Stimulated activated naive B cell treated with anti-CD40 and anti-IgM and Interleukin-4, amounts not matched to agents 10 μg/mL and 1 μg/mL and 100 μg/mL, for 72 hours (primary cell): Measurements from ENCODE around the gene TMEM100.

Experiments used
- ATAC-seq, 2 donors: fragments of 150-1000 bp; cut with Tn5 transposase; replicated peaks; 2 replicates each; pipeline ENCODE4 v1.10.0; 2021; ENCODE audit warnings: moderate library complexity in 1 of 2
- DNase-seq: peaks from one replicate; pipeline ENCODE4 v3.0.0; 2021
- H3K27ac Mint-ChIP-seq: one replicate; pipeline ENCODE4 v1.8.0; 2022; ENCODE audit warnings: mild to moderate bottlenecking, mixed read lengths
- H3K27me3 Mint-ChIP-seq, 2 donors: one replicate each; pipeline ENCODE4 v1.8.0; 2022; ENCODE audit warnings: mixed read lengths in 2 of 2
- H3K36me3 Mint-ChIP-seq, 2 donors: one replicate each; pipeline ENCODE4 v1.8.0; 2022; ENCODE audit warnings: mixed read lengths in 2 of 2, mild to moderate bottlenecking in 1 of 2
- H3K4me1 Mint-ChIP-seq, 2 donors: one replicate each; pipeline ENCODE4 v1.8.0; 2022; ENCODE audit warnings: mixed read lengths in 2 of 2, mild to moderate bottlenecking in 1 of 2
- H3K4me3 Mint-ChIP-seq, 2 donors: one replicate each; pipeline ENCODE4 v1.8.0; 2022; ENCODE audit warnings: mild to moderate bottlenecking in 2 of 2, mixed read lengths in 2 of 2, moderate library complexity in 1 of 2
- H3K9me3 Mint-ChIP-seq, 2 donors: one replicate each; pipeline ENCODE4 v1.8.0; 2022; ENCODE audit warnings: mixed read lengths in 2 of 2, mild to moderate bottlenecking in 1 of 2

The TMEM100 gene

DNA sequence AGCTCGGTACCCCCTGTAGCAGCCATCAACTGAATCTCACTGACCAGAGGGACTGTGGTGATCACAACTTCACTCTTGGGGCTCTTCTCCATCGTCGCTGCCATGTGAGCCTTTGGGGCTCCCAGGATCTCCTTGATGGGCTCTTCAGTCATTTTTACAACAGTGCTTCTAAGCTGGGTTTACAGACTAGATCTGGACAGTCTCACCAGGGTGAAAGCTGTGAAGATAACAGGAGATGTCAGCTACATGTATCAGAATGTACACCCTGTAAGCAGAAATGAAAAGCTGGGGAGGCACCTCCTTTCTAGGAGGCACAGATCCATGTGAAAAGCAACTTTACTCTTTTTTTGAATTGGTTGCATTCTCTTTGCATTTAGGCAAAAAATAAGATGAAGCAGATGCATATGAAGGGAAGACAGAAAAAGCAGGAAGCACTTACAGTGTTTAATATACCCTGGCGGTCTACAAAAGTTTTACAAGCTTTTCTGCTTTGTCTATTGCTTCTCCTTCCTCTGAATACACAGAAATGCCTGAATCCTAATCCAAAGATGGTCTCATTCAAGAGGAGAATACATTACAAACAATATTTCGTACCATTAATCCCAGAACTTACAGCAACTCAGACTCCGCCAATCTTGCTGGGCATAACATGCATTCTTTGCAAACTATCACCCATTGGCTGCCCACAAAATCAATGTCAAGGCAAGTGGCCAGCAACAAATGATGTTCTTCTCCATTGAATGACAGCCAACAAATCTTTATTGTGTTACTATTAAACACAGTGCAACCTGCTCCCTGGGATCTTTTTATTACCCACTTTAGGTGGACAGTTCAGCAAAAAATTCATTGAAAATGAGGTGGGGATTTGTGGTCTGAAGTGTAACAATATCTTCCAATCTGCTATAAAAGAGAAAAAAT is 1.5 kb downstream of the TMEM100 start:
- no peak for DNase-seq
- Mint-ChIP-seq H3K27ac (no peak overlapping the region), H3K9me3 (no peaks in the 10 kb centered on the region), H3K36me3 (no peaks in the 10 kb centered on the region), H3K4me1 (peaks cover 5 to 14% of the 10 kb centered on the region in 2 donors), H3K27me3 (peaks cover 23 to 34% of the 10 kb centered on the region in 2 donors), H3K4me3 (no peak overlapping the region)
- ATAC-seq = no peak

DNA sequence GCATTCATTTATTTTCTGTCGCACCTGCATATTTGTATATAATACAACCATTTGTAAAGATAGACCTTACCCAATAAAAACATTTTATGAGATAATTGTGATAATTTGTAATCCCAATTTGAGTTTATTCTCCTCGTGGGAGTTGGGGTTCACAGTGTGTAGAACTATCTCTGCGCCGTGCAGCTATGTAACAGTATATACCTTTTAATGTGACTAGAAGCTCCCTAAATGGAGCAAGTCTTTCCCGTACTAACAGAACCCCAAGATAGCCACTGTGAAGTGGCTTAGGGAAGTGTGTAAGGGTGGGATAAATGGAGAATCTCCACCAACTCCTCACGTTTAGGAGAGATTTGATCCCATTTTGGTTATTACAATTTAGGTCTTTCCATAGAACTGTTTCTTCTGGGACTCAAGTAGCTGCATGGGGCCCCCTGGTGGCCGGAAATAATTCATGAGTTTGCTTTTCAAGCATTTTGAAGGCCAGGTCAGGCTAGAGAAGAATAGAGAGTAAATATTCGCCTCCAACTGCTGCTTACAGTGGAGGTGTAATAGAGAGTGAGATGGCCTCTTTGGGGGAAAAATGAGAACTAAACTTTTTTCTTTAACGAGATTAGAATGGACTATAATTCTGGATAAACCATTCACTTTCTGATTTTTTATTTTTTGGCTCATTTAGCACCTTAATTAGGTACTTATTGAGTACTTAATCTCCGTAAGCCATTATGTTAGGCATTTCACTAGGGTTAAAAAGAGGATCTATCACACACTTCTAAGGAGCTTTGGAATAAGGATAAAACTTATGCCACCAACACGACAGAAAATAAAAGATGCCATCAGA is 4.5 kb downstream of the TMEM100 start:
- DNase-seq (peak; percentile 40), ATAC-seq (peak; percentile 45 to 54)
- Mint-ChIP-seq H3K27ac (no peak overlapping the region), H3K27me3 (peaks cover 18 to 21% of the 10 kb centered on the region in 2 donors), H3K9me3 (no peaks in the 10 kb centered on the region), H3K36me3 (no peaks in the 10 kb centered on the region), H3K4me1 (peaks cover 4 to 7% of the 10 kb centered on the region in 2 donors), H3K4me3 (no peak overlapping the region)

GRCh38 chr17:55717432-55717831 is 5.2 kb downstream of the TMEM100 start:
- Mint-ChIP-seq H3K36me3 (no peaks in the 10 kb centered on the region), H3K27me3 (peaks cover 11 to 14% of the 10 kb centered on the region in 2 donors), H3K4me1 (peaks cover 0 to under 1% of the 10 kb centered on the region in 2 donors), H3K27ac (no peak overlapping the region), H3K4me3 (no peak overlapping the region), H3K9me3 (no peaks in the 10 kb centered on the region)
- ATAC-seq (no peak), DNase-seq (no peak)

GRCh38 chr17:55710829-55711496 is 11.7 kb downstream of the TMEM100 start:
- ATAC-seq = no peak
- no peaks in the 10 kb centered on the region for H3K4me1 Mint-ChIP-seq
- no peak overlapping the region for H3K4me3 Mint-ChIP-seq
- no peaks in the 10 kb centered on the region for H3K9me3 Mint-ChIP-seq
- DNase-seq = no peak
- H3K27ac Mint-ChIP-seq = no peak overlapping the region
- H3K36me3 Mint-ChIP-seq = no peaks in the 10 kb centered on the region
- H3K27me3 Mint-ChIP-seq = peaks cover 12 to 14% of the 10 kb centered on the region in 2 donors

DNA sequence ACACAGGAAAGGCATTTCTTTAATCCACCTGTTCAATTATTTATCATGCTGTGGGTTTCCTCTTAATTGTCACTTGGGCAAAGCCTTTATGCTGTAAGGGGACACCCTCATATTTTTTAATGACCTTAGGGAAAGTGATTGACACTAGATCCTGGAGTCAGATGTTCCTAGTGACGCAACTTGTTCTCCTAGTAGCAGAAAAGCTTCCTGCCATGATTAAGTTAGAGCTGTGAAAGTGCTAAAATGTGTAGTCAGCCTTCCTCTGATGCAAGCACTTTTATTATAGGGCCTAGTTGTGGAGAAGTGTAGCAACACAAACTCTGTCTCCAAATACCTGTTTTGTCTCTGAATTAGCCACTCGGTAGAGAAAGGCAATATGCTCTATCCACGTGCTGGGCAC is 12.3 kb downstream of the TMEM100 start:
- Mint-ChIP-seq H3K27me3 (peaks cover 14 to 15% of the 10 kb centered on the region in 2 donors), H3K36me3 (no peaks in the 10 kb centered on the region), H3K9me3 (no peaks in the 10 kb centered on the region), H3K4me3 (no peak overlapping the region), H3K4me1 (no peaks in the 10 kb centered on the region), H3K27ac (no peak overlapping the region)
- no peak for ATAC-seq
- DNase-seq = no peak

DNA sequence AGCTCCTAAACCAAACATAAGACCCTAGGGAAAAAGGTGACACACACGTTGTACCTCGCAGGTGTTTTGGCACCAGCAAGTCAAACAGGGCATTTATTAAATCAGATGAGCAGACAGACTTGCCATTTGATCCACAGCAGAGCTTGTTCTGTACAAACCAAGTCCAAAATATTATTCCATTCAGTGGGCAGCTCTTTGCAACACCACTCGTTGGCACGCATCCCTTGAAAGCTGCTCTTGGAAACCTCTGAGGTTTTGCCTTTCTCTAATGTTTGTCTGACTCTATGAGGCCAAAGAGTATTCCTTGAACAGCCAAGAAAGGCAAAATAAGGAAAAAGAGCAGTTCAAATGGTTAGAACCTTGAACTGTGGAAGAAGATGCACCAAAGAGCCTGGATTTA is 12.7 kb downstream of the TMEM100 start:
- no peak overlapping the region for H3K4me3 Mint-ChIP-seq
- no peak for DNase-seq
- no peak for ATAC-seq

GRCh38 chr17:55709440-55709839 is 13.2 kb downstream of the TMEM100 start:
- H3K36me3 Mint-ChIP-seq = no peaks in the 10 kb centered on the region
- peaks cover 18 to 19% of the 10 kb centered on the region in 2 donors for H3K27me3 Mint-ChIP-seq
- DNase-seq = no peak
- H3K27ac Mint-ChIP-seq = no peak overlapping the region
- H3K4me1 Mint-ChIP-seq = no peaks in the 10 kb centered on the region
- no peak for ATAC-seq
- no peaks in the 10 kb centered on the region for H3K9me3 Mint-ChIP-seq
- H3K4me3 Mint-ChIP-seq = no peak overlapping the region

More for the DNA sequence above, 12.7 kb downstream of the TMEM100 start:
- Mint-ChIP-seq H3K27ac (no peak overlapping the region), H3K27me3 (peaks cover 14 to 15% of the 10 kb centered on the region in 2 donors), H3K36me3 (no peaks in the 10 kb centered on the region), H3K9me3 (no peaks in the 10 kb centered on the region), H3K4me1 (no peaks in the 10 kb centered on the region)

DNA sequence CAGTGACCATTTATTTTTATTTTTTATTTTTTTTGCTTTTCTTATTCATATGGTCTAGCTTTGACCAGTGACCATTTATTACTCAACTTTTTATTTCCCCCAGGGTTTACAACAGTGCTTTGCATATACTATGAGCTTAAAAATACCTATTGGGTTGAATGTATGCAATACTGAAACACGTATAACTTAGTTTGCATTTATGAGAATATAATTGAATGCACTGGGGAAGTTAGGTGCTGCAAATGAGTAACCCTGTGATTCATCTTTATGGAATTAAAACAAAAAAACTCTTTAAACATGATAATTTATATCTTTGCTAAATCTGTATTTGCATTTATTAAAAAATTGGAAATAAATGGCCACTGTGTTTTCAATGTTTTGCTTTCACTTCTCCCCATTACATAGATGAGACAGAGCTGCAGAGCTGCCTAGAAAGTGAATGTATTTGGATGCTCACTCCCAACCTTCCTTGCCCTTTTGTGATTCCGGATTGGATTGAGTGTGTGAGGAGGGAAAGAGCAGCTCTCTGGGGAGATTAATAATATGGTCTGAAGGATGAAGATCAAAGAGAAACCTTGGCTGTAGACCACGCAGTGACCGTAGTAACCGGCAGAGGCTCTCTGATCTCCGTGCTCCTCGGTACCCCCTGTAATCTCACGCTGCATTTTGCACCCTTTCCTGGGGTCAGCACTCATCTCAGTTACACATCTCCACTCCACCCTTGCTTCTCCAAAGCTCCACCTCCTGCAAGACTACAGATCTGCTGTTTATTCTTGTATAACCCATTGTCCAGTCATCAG is 14.3 kb downstream of the TMEM100 start:
- H3K4me1 Mint-ChIP-seq = no peaks in the 10 kb centered on the region
- H3K4me3 Mint-ChIP-seq = no peak overlapping the region
- no peaks in the 10 kb centered on the region for H3K36me3 Mint-ChIP-seq
- ATAC-seq (no peak), DNase-seq (no peak)
- no peaks in the 10 kb centered on the region for H3K9me3 Mint-ChIP-seq
- H3K27ac Mint-ChIP-seq = no peak overlapping the region
- peaks cover 25 to 28% of the 10 kb centered on the region in 2 donors for H3K27me3 Mint-ChIP-seq

DNA sequence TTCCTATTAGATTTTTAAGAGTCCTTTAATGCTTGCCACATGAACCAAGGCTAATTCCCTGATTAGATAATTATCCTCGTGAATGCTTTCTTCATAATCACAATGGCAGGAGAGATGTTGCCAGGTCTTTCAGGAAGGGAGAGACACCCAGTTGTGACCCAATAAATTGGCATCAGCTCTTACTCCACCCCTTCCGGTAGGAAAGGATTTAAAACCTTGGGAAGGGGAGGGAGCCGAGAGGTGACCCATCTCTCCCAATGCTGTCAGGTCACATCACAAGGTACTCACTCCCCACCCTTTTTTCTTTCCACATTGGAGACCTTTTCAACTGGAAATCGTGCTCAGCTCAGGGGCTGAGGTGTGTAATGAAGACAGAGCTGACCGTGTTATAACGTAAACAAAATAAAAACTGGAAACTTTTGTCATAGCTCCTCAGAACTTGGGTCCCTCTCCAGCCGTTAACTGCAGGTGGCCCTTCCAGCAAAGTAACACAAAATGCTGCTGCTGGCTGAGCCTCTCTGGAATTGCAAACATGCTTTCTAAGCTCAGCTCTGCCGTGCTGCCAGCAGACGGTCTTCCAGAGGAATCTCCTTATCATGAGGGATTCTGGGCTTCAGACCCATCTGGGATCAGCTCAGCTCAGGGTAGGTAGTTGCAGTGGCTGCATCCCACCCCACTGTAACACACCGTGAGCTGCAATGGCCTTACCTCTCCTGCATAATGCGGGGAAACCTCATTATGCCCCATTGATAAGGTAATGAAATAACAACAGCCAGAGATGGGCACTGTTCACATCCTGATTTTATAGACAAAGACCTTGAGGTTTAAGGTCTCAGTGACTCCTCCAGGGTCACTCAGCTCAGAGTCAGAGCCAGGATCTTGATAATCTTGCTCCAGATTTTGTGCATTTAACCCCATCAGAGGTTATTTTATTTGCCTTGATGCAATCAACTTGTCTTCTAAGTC is 15.6 kb downstream of the TMEM100 start:
- ATAC-seq (no peak), DNase-seq (no peak)
- H3K9me3 Mint-ChIP-seq = peaks cover 3% of the 10 kb centered on the region in 2 donors
- H3K4me3 Mint-ChIP-seq = no peak overlapping the region
- H3K27ac Mint-ChIP-seq = no peak overlapping the region
- no peaks in the 10 kb centered on the region for H3K36me3 Mint-ChIP-seq
- no peaks in the 10 kb centered on the region for H3K4me1 Mint-ChIP-seq
- H3K27me3 Mint-ChIP-seq = peaks cover 25 to 33% of the 10 kb centered on the region in 2 donors

DNA sequence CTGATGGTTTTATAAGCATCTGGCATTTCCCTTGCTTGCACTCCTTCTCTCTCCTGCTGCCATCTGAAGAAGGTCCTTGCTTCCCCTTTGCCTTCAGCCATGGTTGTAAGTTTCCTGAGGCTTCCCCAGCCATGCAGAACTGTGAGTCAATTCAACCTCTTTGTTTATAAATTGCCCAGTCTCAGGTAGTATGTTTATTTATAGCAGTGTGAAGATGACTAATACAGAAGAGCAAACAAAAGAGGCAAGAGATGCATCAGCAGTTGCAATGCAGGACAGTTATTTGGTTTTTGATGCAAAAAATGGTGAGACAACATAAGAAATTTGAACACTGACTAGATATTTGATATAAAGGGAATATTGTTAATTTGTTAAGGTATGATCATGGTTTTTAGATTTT is 16.8 kb downstream of the TMEM100 start:
- Mint-ChIP-seq H3K4me1 (no peaks in the 10 kb centered on the region), H3K27me3 (peaks cover 31 to 40% of the 10 kb centered on the region in 2 donors), H3K27ac (no peak overlapping the region), H3K9me3 (peaks cover 8 to 14% of the 10 kb centered on the region in 2 donors), H3K36me3 (peaks cover 0 to 3% of the 10 kb centered on the region in 2 donors), H3K4me3 (no peak overlapping the region)
- ATAC-seq (peak in 1 of 2 donors; percentile 55), DNase-seq (peak; percentile 4)

DNA sequence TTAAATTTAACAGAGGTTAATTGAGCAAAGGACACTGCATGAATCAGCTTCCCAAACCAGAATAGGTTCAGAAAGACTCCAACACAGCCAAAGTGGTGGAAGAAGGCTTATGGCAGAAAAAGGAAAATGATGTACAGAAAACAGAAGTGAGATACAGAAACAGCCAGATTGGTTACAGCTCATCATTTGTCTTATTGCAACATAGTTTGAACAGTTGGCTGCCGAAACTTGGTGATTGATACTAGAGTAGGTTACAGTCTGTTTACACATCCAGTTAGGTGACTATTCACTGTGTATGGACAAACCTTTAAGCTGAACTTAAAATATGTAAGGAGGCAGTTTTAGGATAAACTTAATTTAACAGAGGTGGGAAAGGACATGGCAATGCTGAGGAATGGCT is 18.3 kb downstream of the TMEM100 start:
- ATAC-seq = no peak
- no peak overlapping the region for H3K4me3 Mint-ChIP-seq
- H3K27me3 Mint-ChIP-seq = peaks cover 31 to 46% of the 10 kb centered on the region in 2 donors
- H3K36me3 Mint-ChIP-seq = peaks cover 0 to 3% of the 10 kb centered on the region in 2 donors
- DNase-seq = no peak
- no peak overlapping the region for H3K27ac Mint-ChIP-seq
- no peaks in the 10 kb centered on the region for H3K4me1 Mint-ChIP-seq
- H3K9me3 Mint-ChIP-seq = peaks cover 8 to 16% of the 10 kb centered on the region in 2 donors

GRCh38 chr17:55702150-55702549 is 20.5 kb downstream of the TMEM100 start:
- Mint-ChIP-seq H3K9me3 (peaks cover 8 to 16% of the 10 kb centered on the region in 2 donors), H3K4me3 (no peak overlapping the region), H3K27ac (no peak overlapping the region), H3K36me3 (peaks cover 0 to 3% of the 10 kb centered on the region in 2 donors), H3K4me1 (no peaks in the 10 kb centered on the region), H3K27me3 (peaks cover 34 to 44% of the 10 kb centered on the region in 2 donors)
- DNase-seq (no peak), ATAC-seq (no peak)
